ENCODE measurements around the gene ADRM1. TPM values are rescaled to one million over a fixed set of nuclear protein-coding genes. Genes with fewer than 3 reads are reported as not detected.

Gene ADRM1
- total and polyA plus RNA-seq, 2 experiments from 2014 or later: 206 to 243 TPM

DNA sequence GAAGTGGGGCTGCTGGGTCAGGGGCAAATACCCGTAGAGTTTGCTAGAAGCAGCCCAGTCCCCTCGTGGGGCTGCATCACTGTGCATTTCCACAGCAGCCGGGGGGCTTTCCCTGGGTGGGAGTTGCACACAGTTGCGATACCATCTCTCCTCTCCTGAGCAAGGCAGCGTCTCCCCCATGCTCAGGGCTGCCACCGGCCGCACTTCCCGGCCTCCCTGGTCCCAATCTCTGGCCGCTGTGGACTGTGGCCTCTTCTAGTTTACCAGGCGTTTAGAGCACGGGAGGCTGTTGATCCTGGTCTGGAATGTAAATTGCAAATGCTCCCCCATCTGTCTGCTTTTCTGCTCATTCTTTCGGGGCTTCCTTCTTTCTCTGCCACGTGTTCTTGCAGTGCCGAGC lies 33.4 kb upstream of the ADRM1 start (continued):
- TF ChIP-seq, protein P1, sequence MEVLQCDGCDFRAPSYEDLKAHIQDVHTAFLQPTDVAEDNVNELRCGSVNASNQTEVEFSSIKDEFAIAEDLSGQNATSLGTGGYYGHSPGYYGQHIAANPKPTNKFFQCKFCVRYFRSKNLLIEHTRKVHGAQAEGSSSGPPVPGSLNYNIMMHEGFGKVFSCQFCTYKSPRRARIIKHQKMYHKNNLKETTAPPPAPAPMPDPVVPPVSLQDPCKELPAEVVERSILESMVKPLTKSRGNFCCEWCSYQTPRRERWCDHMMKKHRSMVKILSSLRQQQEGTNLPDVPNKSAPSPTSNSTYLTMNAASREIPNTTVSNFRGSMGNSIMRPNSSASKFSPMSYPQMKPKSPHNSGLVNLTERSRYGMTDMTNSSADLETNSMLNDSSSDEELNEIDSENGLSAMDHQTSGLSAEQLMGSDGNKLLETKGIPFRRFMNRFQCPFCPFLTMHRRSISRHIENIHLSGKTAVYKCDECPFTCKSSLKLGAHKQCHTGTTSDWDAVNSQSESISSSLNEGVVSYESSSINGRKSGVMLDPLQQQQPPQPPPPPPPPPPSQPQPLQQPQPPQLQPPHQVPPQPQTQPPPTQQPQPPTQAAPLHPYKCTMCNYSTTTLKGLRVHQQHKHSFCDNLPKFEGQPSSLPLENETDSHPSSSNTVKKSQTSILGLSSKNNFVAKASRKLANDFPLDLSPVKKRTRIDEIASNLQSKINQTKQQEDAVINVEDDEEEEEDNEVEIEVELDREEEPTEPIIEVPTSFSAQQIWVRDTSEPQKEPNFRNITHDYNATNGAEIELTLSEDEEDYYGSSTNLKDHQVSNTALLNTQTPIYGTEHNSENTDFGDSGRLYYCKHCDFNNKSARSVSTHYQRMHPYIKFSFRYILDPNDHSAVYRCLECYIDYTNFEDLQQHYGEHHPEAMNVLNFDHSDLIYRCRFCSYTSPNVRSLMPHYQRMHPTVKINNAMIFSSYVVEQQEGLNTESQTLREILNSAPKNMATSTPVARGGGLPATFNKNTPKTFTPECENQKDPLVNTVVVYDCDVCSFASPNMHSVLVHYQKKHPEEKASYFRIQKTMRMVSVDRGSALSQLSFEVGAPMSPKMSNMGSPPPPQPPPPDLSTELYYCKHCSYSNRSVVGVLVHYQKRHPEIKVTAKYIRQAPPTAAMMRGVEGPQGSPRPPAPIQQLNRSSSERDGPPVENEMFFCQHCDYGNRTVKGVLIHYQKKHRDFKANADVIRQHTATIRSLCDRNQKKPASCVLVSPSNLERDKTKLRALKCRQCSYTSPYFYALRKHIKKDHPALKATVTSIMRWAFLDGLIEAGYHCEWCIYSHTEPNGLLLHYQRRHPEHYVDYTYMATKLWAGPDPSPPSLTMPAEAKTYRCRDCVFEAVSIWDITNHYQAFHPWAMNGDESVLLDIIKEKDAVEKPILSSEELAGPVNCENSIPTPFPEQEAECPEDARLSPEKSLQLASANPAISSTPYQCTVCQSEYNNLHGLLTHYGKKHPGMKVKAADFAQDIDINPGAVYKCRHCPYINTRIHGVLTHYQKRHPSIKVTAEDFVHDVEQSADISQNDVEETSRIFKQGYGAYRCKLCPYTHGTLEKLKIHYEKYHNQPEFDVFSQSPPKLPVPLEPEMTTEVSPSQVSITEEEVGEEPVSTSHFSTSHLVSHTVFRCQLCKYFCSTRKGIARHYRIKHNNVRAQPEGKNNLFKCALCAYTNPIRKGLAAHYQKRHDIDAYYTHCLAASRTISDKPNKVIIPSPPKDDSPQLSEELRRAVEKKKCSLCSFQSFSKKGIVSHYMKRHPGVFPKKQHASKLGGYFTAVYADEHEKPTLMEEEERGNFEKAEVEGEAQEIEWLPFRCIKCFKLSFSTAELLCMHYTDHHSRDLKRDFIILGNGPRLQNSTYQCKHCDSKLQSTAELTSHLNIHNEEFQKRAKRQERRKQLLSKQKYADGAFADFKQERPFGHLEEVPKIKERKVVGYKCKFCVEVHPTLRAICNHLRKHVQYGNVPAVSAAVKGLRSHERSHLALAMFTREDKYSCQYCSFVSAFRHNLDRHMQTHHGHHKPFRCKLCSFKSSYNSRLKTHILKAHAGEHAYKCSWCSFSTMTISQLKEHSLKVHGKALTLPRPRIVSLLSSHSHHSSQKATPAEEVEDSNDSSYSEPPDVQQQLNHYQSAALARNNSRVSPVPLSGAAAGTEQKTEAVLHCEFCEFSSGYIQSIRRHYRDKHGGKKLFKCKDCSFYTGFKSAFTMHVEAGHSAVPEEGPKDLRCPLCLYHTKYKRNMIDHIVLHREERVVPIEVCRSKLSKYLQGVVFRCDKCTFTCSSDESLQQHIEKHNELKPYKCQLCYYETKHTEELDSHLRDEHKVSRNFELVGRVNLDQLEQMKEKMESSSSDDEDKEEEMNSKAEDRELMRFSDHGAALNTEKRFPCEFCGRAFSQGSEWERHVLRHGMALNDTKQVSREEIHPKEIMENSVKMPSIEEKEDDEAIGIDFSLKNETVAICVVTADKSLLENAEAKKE (CRISPR knock-in tag; IDR thresholded peaks at IDR 0.05): no peak
- TF ChIP-seq CREB1 (CRISPR knock-in tag; IDR thresholded peaks at IDR 0.05; ENCODE audit: low read depth): no peak
- TF ChIP-seq NANOG (IDR thresholded peaks at IDR 0.05; ENCODE audit: borderline replicate concordance): no peak
- TF ChIP-seq EZH2phosphoT487 (IDR thresholded peaks at IDR 0.05; ENCODE audit: unreplicated experiment): no peak

GRCh38 chr20:62269871-62270270 lies 32.9 kb upstream of the ADRM1 start:
- H3K27me3 ChIP-seq (ENCODE audit: insufficient read depth): no peaks in the 10 kb centered on the region
- H3K79me2 ChIP-seq (replicated peaks; ENCODE audit: insufficient read depth): no peaks in the 10 kb centered on the region
- Mint-ChIP-seq H3K36me3 (ENCODE audit: low read depth) (peaks cover 36% of the 10 kb centered on the region), H3K4me3 (no peak overlapping the region), H3K4me1 (peaks cover 3% of the 10 kb centered on the region; the same call in 1 of the 3 replicates), H3K9me3 (peaks cover 10% of the 10 kb centered on the region; the same call in 2 of the 3 replicates), H3K27me3 (ENCODE audit: insufficient read depth, low read depth, poor library complexity) (peaks cover 2% of the 10 kb centered on the region), H3K27ac (0 out of 2 replicates have a peak overlapping the region, but pooled peaks have one; percentile 0)
- ATAC-seq: peak; percentile 37; the same call in 1 of the 3 replicates
- H3K9me2 ChIP-seq (ENCODE audit: insufficient read depth): no peaks in the 10 kb centered on the region
- peaks cover 11% of the 10 kb centered on the region for H3K36me3 ChIP-seq (ENCODE audit: insufficient read depth)
- no peak overlapping the region for H2AFZ ChIP-seq
- no peak overlapping the region for H3K4me2 ChIP-seq
- peak; percentile 25 for DNase-seq (ENCODE audit: low spot score)
- H4K20me1 ChIP-seq (replicated peaks; ENCODE audit: insufficient read depth): no peaks in the 10 kb centered on the region; the same call in 1 of the 2 replicates
- H3F3A ChIP-seq (replicated peaks; ENCODE audit: low read depth): no peaks in the 10 kb centered on the region
- H3K27ac ChIP-seq (ENCODE audit: low read depth): no peak overlapping the region
- no peak for TF ChIP-seq ETS1 (IDR thresholded peaks at IDR 0.05)
- no peak for TF ChIP-seq POLR2AphosphoS5 (IDR thresholded peaks at IDR 0.05; ENCODE audit: low read depth)
- no peak for TF ChIP-seq ZNF331 (CRISPR knock-in tag; IDR thresholded peaks at IDR 0.05; ENCODE audit: low read depth)
- TF ChIP-seq, protein P1 (CRISPR knock-in tag; IDR thresholded peaks at IDR 0.05): no peak
- TF ChIP-seq EZH2phosphoT487 (IDR thresholded peaks at IDR 0.05; ENCODE audit: unreplicated experiment): no peak
- TF ChIP-seq ZNF114 (CRISPR knock-in tag; IDR thresholded peaks at IDR 0.05): no peak
- no peak for TF ChIP-seq JUNB (IDR thresholded peaks at IDR 0.05; ENCODE audit: unreplicated experiment)
- H3K4me3 ChIP-seq: no peak overlapping the region
- no peaks in the 10 kb centered on the region for H3K4me1 ChIP-seq (ENCODE audit: insufficient read depth)

Measured in GM23338 (cell line).